Stomach (tissue), 9 donors: ENCODE measurements around the gene FARSB. TPM values are rescaled to one million over a fixed set of nuclear protein-coding genes. Genes with fewer than 3 reads are reported as not detected.

Source experiments
- DNase-seq, 2 donors: peaks; one replicate each; pipeline versions ENCODE4 v3.0.0 to v3.0.0-alpha.2; 2013 to 2019
- H3K27ac ChIP-seq, 5 donors: fragments of 200-600 bp in 4 of 5; sonication (generic) in 4 of 5; one replicate each; pipeline ENCODE4 v1.5.1; 2013 to 2019; ENCODE audit warnings: mild to moderate bottlenecking in 1 of 5, moderate library complexity in 1 of 5
- H3K27me3 ChIP-seq, 3 donors: fragments of 200-600 bp; sonication (generic); one replicate each; pipeline ENCODE4 v1.5.1; 2017 to 2019; ENCODE audit warnings: mixed run types in 1 of 3
- H3K36me3 ChIP-seq, 4 donors: fragments of 200-600 bp; sonication (generic); 1 replicate in 3 of 4; 2 replicates in 1 of 4; pipeline ENCODE4 v1.5.1; 2016 to 2019
- H3K4me1 ChIP-seq, 4 donors: fragments of 200-600 bp; sonication (generic); one replicate each; pipeline ENCODE4 v1.5.1; 2016 to 2019
- H3K4me3 ChIP-seq, 4 donors: fragments of 200-600 bp; sonication (generic) in 3 of 4; one replicate each; pipeline ENCODE4 v1.5.1; 2016 to 2019; ENCODE audit warnings: mild to moderate bottlenecking in 1 of 4
- H3K9me3 ChIP-seq, 4 donors: fragments of 200-600 bp; sonication (generic); one replicate each; pipeline ENCODE4 v1.5.1; 2016 to 2019
- EP300 ChIP-seq: sonication (generic); formaldehyde crosslinking; IDR thresholded peaks from one replicate; pipeline ENCODE4 v1.6.1; 2017; ENCODE audit warnings: antibody characterized with exemption
- POLR2A ChIP-seq, 4 donors: fragments of 450-650 bp; IDR thresholded peaks; one replicate each; pipeline ENCODE4 v1.6.1; 2016; ENCODE audit warnings: antibody characterized with exemption in 4 of 4, control low read depth in 2 of 4, mild to moderate bottlenecking in 1 of 4, moderate library complexity in 1 of 4
- POLR2AphosphoS5 ChIP-seq, 3 donors: sonication (generic); formaldehyde crosslinking; IDR thresholded peaks; one replicate each; pipeline ENCODE4 v1.6.1; 2016; ENCODE audit warnings: antibody characterized with exemption in 3 of 3
- WGBS, 5 donors: extraction: QIAGEN DNeasy Blood & Tissue Kit in 3 of 5; methylation state at CpG; one replicate each; pipeline versions ENCODE4 v1.1.5 to v1.1.7; 2013 to 2018; 5-methylcytosine and 5-hydroxymethylcytosine counted together
- intact Hi-C: fragments of 100-400 bp; cut with DNase I; formaldehyde crosslinking; loops from one replicate; pipeline ENCODE4 v1.15.1; 2023; ENCODE audit warnings: low total_unique reads
- polyA plus RNA-seq, 3 donors: library from polyadenylated mRNA; stranded (reverse); fragments of 200-250 nt; gene quantifications; one replicate each; pipeline ENCODE4 v1.2.3, GENCODE V29; 2013
- total RNA-seq, 5 donors: library from RNA; depleted of rRNA; stranded (reverse); fragments of >200 nt; gene quantifications; one replicate each; pipeline versions ENCODE4 v1.1.0 to v1.2.3, GENCODE V29; 2014 to 2016
- TF ChIP-seq, protein P1 (sequence below), 7 experiments: fragments of 450-650 bp in 4 of 7; fragments of 200-600 bp in 3 of 7; sonication (generic) in 3 of 7; IDR thresholded peaks; one replicate each; pipeline ENCODE4 v1.5.1; 2016 to 2019; ENCODE audit warnings: antibody characterized with exemption in 7 of 7, control low read depth in 2 of 7, mild to moderate bottlenecking in 1 of 7
- donor health status: healthy with polysubstance abuse.
- donor health status: Bipolar disorder and iron deficiency.
- donor health status: healthy.

Gene FARSB
- total and polyA plus RNA-seq, 8 donors: 1.4 to 26.3 (median 13.8) TPM

GRCh38 chr2:222641336-222641735, 14.6 kb downstream of the FARSB start:
- no peaks in the 10 kb centered on the region for H3K4me1 ChIP-seq
- intact Hi-C loops: no loop called here
- TF ChIP-seq, protein P1, sequence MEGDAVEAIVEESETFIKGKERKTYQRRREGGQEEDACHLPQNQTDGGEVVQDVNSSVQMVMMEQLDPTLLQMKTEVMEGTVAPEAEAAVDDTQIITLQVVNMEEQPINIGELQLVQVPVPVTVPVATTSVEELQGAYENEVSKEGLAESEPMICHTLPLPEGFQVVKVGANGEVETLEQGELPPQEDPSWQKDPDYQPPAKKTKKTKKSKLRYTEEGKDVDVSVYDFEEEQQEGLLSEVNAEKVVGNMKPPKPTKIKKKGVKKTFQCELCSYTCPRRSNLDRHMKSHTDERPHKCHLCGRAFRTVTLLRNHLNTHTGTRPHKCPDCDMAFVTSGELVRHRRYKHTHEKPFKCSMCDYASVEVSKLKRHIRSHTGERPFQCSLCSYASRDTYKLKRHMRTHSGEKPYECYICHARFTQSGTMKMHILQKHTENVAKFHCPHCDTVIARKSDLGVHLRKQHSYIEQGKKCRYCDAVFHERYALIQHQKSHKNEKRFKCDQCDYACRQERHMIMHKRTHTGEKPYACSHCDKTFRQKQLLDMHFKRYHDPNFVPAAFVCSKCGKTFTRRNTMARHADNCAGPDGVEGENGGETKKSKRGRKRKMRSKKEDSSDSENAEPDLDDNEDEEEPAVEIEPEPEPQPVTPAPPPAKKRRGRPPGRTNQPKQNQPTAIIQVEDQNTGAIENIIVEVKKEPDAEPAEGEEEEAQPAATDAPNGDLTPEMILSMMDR (IDR thresholded peaks at IDR 0.05): no peak
- TF ChIP-seq EP300: no peak
- no peak for TF ChIP-seq POLR2AphosphoS5 (IDR thresholded peaks at IDR 0.05)
- TF ChIP-seq POLR2A (IDR thresholded peaks at IDR 0.05): no peak
- 79 to 95% (median 84%) methylated on average over 2 of the region's 2 CpGs for WGBS, 5 donors
- DNase-seq: no peak
- no peaks in the 10 kb centered on the region for H3K27me3 ChIP-seq
- H3K9me3 ChIP-seq: no peaks in the 10 kb centered on the region
- no peak overlapping the region for H3K27ac ChIP-seq
- H3K36me3 ChIP-seq: peaks cover 23 to 92% (median 88%) of the 10 kb centered on the region in 4 donors
- no peak overlapping the region for H3K4me3 ChIP-seq

DNA sequence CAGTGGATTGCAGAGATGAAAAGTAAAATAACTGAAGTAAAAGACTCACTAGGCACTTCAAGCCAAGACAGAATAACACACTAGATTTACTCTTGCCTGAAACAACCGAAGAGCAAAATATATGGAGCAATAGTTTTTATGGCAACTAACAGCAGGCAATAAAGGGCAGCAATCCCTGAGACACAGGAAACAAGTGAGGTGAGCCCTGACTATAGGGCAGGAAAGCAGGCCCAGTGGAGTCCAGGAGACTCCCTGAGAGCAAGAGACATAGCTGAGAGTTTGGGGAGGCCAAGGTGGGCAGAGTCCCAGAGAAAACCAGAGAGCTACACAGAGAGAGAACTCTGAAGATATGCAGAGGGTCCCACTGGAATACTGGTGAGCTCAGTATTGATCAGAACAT, 18.8 kb downstream of the FARSB start:
- H3K4me1 ChIP-seq: peaks cover 0 to 7% (median 0%) of the 10 kb centered on the region in 4 donors
- DNase-seq: no peak
- no peaks in the 10 kb centered on the region for H3K9me3 ChIP-seq
- no peak for TF ChIP-seq POLR2A (IDR thresholded peaks at IDR 0.05)
- TF ChIP-seq POLR2AphosphoS5 (IDR thresholded peaks at IDR 0.05): no peak
- TF ChIP-seq, protein P1 (IDR thresholded peaks at IDR 0.05): no peak
- no peak for TF ChIP-seq EP300
- WGBS, 5 donors: 93 to 100% (median 94%) methylated on average over 1 of the region's 1 CpG
- H3K4me3 ChIP-seq: no peak overlapping the region
- peaks cover 26 to 92% (median 83%) of the 10 kb centered on the region in 4 donors for H3K36me3 ChIP-seq
- H3K27me3 ChIP-seq: no peaks in the 10 kb centered on the region
- no peak overlapping the region for H3K27ac ChIP-seq
- intact Hi-C loops: no loop called here

GRCh38 chr2:222635295-222635694, 20.6 kb downstream of the FARSB start:
- Histone ChIP-seq H3K27me3 (no peaks in the 10 kb centered on the region), H3K4me3 (no peak overlapping the region), H3K4me1 (peaks cover 0 to 7% (median 0%) of the 10 kb centered on the region in 4 donors), H3K9me3 (no peaks in the 10 kb centered on the region), H3K27ac (peak overlapping the region in 4 of 5 donors; percentile 16 to 66 (median 40)), H3K36me3 (peaks cover 33 to 92% (median 84%) of the 10 kb centered on the region in 4 donors)
- TF ChIP-seq POLR2AphosphoS5 (IDR thresholded peaks at IDR 0.05) (no peak), EP300 (no peak), POLR2A (IDR thresholded peaks at IDR 0.05) (no peak)
- TF ChIP-seq, protein P1 (IDR thresholded peaks at IDR 0.05): no peak
- DNase-seq: no peak
- intact Hi-C loops: no loop called here
- WGBS, 5 donors: 23 to 80% (median 59%) methylated on average over 1 of the region's 1 CpG

- Histone ChIP-seq H3K4me1 (no peaks in the 10 kb centered on the region), H3K36me3 (peaks cover 47 to 98% (median 94%) of the 10 kb centered on the region in 4 donors), H3K4me3 (no peak overlapping the region), H3K27me3 (no peaks in the 10 kb centered on the region), H3K27ac (no peak overlapping the region), H3K9me3 (no peaks in the 10 kb centered on the region)
- intact Hi-C loops: no loop called here
- no peak for TF ChIP-seq POLR2A (IDR thresholded peaks at IDR 0.05)
- TF ChIP-seq EP300: no peak
- TF ChIP-seq POLR2AphosphoS5 (IDR thresholded peaks at IDR 0.05): no peak
- TF ChIP-seq, protein P1 (IDR thresholded peaks at IDR 0.05): no peak
- no peak for DNase-seq
- WGBS, 5 donors: 93 to 98% (median 96%) methylated on average over 5 of the region's 5 CpGs
Observed at GRCh38 chr2:222627764-222628163, 28.1 kb downstream of the FARSB start.
